ENCODE measurements around the gene CAPN5.

CAPN5 gene

DNA sequence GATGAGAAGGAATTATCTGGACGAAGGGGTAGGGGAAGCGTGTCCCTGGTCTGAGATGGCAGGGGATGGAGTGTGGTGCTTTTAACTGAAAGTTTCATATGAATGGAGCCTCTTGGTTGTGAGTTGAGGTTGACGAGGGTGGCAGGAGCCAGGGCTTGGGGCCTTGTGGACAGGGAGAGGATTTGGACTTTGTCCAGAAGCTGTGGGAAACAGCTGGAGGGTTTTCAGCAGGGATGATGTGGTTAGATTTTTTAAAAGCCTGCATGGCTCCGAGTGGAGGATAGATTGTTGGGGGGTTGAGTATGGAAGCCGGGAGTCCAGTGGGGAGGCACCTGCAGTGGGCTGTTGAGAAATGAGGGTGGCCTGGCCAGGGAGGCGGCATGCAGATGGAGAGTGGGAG, 86.1 kb downstream of the CAPN5 start:
- TF ChIP-seq, protein P1, sequence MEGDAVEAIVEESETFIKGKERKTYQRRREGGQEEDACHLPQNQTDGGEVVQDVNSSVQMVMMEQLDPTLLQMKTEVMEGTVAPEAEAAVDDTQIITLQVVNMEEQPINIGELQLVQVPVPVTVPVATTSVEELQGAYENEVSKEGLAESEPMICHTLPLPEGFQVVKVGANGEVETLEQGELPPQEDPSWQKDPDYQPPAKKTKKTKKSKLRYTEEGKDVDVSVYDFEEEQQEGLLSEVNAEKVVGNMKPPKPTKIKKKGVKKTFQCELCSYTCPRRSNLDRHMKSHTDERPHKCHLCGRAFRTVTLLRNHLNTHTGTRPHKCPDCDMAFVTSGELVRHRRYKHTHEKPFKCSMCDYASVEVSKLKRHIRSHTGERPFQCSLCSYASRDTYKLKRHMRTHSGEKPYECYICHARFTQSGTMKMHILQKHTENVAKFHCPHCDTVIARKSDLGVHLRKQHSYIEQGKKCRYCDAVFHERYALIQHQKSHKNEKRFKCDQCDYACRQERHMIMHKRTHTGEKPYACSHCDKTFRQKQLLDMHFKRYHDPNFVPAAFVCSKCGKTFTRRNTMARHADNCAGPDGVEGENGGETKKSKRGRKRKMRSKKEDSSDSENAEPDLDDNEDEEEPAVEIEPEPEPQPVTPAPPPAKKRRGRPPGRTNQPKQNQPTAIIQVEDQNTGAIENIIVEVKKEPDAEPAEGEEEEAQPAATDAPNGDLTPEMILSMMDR (conservative IDR thresholded peaks at IDR 0.05; ENCODE audit: low read length), result no peak
- peak; percentile 23 for DNase-seq (ENCODE audit: low read depth)
- H3K4me3 ChIP-seq (ENCODE audit: low read length), result no peak overlapping the region

DNA sequence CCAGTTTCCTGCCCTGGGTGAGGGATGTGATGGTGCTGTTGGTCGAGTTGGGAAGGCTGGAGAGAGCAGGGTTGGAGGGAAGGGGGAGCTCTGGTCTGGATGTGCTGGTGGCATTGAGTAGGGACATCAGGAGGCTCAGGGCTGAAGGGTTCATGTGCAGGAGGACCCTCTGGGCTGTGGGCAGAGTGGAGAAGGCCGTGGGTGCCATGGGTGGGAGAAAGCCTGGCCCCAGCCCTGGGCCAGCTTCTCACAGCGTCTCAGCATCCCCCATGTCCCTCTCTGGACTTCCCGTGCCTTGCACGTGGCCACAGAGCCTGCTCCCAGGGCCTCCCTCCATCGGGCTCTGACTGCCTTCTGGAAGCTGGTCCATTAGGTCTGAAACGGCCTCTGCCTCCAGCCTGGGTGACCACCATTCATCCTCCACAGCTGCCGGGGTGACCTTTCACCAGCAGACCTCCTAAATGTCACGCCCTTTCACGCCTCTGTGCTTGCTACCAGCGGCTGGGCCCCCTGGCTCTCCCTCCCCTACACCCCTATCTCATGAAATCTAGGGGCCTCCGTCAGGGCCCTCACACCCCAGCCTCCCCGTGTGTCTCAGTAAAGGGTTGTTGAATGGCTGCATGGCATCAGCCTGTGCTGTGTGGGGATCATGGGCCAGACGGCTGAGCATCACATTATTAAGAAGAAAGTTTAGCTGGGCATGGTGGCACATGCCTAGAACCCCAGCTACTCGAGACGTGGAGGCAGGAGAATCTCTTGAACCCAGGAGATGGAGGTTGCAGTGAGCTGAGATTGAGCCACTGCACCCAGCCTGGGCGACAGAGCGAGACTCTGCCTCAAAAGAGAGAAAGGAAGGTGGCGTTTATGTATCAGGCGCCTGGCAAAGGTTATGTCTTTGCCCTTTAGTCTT, 86.8 kb downstream of the CAPN5 start:
- H3K4me3 ChIP-seq (ENCODE audit: low read length), result no peak overlapping the region
- DNase-seq (ENCODE audit: low read depth), result no peak
- TF ChIP-seq, protein P1 (conservative IDR thresholded peaks at IDR 0.05; ENCODE audit: low read length), result no peak

DNA sequence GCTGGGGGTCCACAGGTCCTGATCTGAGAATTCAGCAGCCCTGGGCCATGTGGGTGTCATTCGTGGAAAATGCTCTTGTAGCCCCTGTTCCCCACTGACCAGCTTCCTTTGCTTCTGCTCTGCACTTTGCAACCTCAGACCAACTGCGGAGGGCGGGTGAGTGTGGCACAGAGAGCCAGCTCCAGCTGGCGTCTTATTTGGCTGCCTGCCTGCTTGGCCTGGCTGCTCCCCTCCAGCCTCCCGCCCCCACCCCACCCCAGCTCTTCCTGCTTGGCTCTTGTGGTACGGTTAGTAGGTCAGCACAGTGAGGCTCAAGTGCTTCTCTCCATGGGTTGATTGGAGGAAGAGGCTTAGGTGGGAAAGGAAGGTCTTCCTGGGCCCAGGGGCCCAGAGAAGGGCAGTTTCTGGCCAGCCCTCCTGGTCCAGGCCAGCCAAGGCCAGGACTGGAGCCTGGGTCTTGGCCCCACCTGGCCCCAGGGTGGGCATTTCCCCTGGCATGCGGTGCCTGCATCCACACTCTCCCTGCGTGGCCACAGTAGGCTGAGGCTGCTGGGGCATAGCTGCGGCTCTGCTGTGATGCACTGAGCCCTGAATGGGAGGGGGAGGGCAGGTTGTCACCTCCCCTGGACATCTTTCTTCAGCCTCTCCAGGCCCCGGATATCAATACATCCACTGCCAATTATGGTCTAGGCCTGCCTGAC, 87.8 kb downstream of the CAPN5 start:
- no peak overlapping the region for H3K4me3 ChIP-seq (ENCODE audit: low read length)
- TF ChIP-seq, protein P1 (conservative IDR thresholded peaks at IDR 0.05; ENCODE audit: low read length), result no peak
- DNase-seq (ENCODE audit: low read depth), result no peak

DNA sequence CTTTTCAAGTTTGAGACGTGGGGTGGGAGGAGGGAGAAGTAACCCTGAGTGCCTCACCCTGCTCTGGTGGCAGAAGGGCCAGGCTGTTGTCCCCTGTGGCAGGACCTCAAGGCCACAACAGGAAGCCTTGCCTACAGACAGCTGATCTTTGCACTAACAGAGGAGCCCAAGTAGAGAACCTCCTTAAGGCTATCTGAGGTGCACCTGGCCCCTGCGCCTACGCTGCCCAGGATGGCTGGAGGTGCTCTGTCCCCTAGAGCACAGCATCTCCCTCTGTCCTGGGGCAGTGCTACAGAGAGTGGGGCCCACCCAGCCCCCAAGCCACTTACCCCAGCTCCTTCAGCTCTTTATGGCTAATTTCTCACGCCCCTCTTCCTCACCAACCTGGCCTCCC, 88.3 kb downstream of the CAPN5 start:
- TF ChIP-seq, protein P1 (conservative IDR thresholded peaks at IDR 0.05; ENCODE audit: low read length), result no peak
- DNase-seq (ENCODE audit: low read depth), result no peak
- no peak overlapping the region for H3K4me3 ChIP-seq (ENCODE audit: low read length)

DNA sequence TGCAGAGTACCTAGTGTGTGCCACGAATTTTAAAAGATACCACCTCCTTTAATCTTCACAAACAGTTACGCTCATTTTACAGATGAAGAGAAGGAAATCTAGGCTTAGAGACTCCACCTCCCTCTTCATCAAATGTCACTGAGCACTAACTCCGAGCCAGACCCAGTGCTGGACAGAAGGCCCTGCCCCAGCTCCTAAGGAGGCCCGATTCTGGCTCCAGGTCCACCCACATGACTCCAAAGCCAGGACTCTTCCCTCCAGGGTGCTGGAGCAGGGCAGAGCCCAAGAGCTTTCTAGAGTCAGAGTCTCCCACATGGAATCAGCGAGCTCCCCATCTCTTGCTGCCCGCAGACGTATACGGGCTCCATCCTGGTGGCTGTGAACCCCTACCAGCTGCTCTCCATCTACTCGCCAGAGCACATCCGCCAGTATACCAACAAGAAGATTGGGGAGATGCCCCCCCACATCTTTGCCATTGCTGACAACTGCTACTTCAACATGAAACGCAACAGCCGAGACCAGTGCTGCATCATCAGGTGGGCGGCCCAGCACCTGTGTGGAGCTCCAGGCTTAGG, 88.9 kb downstream of the CAPN5 start:
- TF ChIP-seq, protein P1 (conservative IDR thresholded peaks at IDR 0.05; ENCODE audit: low read length), result no peak
- DNase-seq (ENCODE audit: low read depth), result no peak
- no peak overlapping the region for H3K4me3 ChIP-seq (ENCODE audit: low read length)

DNA sequence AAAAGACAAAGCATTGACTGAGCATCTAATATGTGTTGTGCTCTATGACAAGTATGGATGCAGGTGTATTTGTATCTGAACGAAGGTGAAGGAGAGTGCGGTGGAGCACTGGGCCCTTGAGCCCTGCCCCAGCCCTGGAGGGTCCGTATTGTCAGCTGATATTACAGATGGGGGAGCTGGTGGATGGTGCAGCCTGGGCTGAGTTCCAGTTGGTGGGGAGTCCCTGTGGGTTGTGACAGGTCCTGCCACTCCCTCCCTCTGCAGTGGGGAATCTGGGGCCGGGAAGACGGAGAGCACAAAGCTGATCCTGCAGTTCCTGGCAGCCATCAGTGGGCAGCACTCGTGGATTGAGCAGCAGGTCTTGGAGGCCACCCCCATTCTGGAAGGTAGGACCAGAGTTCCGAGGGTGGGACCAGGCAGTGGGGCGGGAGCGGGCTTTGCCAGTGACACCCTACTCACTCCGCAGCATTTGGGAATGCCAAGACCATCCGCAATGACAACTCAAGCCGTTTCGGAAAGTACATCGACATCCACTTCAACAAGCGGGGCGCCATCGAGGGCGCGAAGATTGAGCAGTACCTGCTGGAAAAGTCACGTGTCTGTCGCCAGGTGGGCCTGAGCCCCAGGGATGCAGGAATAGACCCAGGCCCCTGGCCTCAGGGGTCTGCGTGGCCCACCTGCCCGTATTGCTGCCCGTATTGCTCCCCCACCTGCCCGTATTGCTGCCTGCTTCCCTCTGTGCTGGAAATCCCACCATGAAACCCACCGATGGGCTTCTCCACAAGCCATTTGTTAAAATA, 89.8 kb downstream of the CAPN5 start:
- no peak for DNase-seq (ENCODE audit: low read depth)
- no peak overlapping the region for H3K4me3 ChIP-seq (ENCODE audit: low read length)
- TF ChIP-seq, protein P1 (conservative IDR thresholded peaks at IDR 0.05; ENCODE audit: low read length), result no peak

All from AG10803 (cell line).